IMR-90 (cell line): Measurements from ENCODE around the gene C19orf85.

Source experiments
- CTCF ChIP-seq: conservative IDR thresholded peaks from 2 replicates; pipeline ENCODE4 v1.5.1; 2012; ENCODE audit warnings: mild to moderate bottlenecking, low read depth, low read length, improper control_type of control experiment
- MAFK ChIP-seq: IDR thresholded peaks from 2 replicates; pipeline ENCODE4 v1.6.1; 2012; ENCODE audit warnings: low read depth, low read length, improper control_type of control experiment
- NFE2L2 ChIP-seq: fragments of 150-350 bp; IDR thresholded peaks from 2 replicates; pipeline ENCODE4 v1.6.1; 2016; ENCODE audit warnings: low read depth, mild to moderate bottlenecking, low read length
- POLR2A ChIP-seq: IDR thresholded peaks from 2 replicates; pipeline ENCODE4 v1.6.1; 2012; ENCODE audit warnings: mild to moderate bottlenecking, low read depth, low read length
- RFX5 ChIP-seq: IDR thresholded peaks from 2 replicates; pipeline ENCODE4 v1.8.0; 2012; ENCODE audit warnings: low read depth, mild to moderate bottlenecking, low read length, moderate library complexity

DNA sequence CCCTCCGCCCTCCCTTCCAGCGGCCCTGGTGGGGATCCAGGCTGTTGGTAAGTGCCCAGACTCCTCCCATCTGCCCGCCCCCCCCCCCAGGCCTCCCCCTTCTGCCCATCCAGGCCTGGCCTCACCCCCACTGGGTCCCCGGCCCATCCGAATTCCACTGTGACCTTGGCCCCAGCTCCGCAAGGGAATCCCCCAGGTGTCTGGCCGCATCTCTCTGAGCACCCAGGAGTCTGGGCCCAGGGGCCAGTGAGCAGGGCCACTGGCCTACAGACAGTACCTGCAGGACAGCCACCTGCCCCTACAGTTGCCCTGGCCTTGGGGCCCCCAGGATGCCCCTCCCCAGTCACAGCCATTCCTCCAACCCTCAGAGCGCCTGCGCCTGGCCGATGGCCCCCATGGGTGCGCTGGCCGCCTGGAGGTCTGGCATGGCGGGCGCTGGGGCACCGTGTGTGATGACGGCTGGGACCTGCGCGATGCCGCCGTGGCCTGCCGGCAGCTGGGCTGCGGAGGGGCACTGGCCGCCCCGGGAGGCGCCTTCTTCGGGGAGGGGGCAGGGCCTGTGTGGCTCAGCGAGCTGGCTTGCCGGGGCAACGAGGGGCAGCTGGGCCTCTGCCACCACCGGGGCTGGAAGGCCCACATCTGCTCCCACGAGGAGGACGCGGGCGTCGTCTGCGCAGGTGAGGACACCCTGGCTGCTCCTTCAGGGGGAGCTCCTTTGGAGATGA, 24.6 kb upstream of the C19orf85 start:
- TF ChIP-seq CTCF (no peak), POLR2A (no peak), MAFK (no peak), RFX5 (no peak), NFE2L2 (no peak)
